Islet precursor cell (in vitro differentiated cells): ENCODE data around the gene NTN1.

Source experiments
- DNase-seq: peaks from one replicate; pipeline ENCODE4 v3.0.0-alpha.2; 2018

NTN1 gene

GRCh38 chr17:9287306-9287705 lies 266.0 kb downstream of the NTN1 start:
- DNase-seq, result no peak

DNA sequence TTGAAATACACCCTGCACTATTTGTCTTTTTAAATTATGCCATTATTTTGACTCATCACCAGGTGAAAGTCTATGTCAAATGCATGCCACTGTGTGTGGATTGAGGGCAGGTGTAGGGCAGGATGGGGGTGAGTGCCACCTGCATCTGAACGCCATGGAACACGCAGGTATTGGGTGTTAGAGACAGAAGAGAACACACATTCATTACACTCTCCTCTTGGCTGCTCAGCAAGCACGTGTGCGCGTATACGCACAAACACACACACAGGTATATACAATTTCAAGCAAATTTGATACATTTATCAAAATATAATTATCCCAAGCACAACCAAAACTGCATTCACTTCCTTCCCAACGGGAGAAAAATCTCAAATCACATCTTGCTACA lies 268.9 kb downstream of the NTN1 start:
- peak; percentile 32 for DNase-seq

GRCh38 chr17:9291912-9292560 lies 270.7 kb downstream of the NTN1 start:
- DNase-seq, result peak; percentile 78

- DNase-seq, result peak; percentile 24
Measured at GRCh38 chr17:9292561-9292941, 271.2 kb downstream of the NTN1 start.
